ENCODE measurements around the gene GIPC3. TPM values are rescaled to one million over a fixed set of nuclear protein-coding genes. Genes with fewer than 3 reads are reported as not detected.

The GIPC3 gene
- total RNA-seq, 2 donors from 2014 or later, result 0.93 to 1.5 TPM

DNA sequence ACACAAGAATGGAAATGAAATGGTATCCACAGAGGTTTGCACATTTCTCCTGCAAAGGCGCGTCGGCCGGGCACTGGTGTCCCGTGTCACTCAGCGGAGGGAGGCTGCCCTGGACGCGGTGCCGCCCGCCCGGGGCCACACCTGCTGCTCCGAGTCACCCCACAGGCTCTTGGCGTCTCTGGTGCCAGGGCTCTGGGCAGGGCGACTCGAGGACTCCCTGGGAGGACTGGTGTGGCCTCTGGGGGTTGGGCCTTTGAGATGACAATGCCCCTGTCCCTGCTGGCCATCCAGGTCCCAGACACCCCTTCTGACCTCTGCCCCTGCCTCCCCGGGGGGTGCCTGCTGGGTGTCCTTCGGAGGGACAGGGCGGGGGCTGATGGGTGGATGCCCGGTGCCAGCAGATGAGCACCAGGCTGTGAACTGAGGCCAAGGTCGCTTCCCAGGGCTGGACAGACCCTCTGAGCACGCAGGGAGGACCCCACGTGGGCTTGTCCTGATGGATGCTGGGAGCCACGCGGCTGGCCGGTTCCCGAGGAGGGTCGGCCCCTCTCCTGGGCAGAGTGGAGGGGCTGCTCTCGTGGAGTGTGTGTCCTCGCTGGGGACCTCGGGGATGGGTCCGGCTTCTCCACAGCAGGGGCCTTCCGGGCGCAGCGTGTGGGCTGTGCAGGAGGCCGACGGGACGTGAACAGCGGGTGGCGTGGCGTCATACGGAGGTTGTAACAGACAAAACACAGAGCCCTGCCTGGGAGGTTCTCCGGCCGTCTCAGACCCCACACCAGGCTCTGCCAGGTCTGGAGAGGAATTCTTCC is 46.0 kb downstream of the GIPC3 start:
- Histone ChIP-seq H3K9ac (ENCODE audit: extremely low read depth, low read length, poor library complexity, severe bottlenecking) (no peak overlapping the region), H3K27ac (ENCODE audit: low read depth, low read length) (no peak overlapping the region), H3K4me1 (ENCODE audit: control insufficient read depth, insufficient read depth, low read length) (no peaks in the 10 kb centered on the region), H3K27me3 (ENCODE audit: control insufficient read depth, insufficient read depth, low read length, poor library complexity, severe bottlenecking) (no peaks in the 10 kb centered on the region), H3K36me3 (ENCODE audit: control insufficient read depth, insufficient read depth, low read length) (no peaks in the 10 kb centered on the region), H3K4me3 (ENCODE audit: low read length) (no peak overlapping the region), H3K9me3 (ENCODE audit: control insufficient read depth, low read length) (no peaks in the 10 kb centered on the region)
- TF ChIP-seq, protein P1, sequence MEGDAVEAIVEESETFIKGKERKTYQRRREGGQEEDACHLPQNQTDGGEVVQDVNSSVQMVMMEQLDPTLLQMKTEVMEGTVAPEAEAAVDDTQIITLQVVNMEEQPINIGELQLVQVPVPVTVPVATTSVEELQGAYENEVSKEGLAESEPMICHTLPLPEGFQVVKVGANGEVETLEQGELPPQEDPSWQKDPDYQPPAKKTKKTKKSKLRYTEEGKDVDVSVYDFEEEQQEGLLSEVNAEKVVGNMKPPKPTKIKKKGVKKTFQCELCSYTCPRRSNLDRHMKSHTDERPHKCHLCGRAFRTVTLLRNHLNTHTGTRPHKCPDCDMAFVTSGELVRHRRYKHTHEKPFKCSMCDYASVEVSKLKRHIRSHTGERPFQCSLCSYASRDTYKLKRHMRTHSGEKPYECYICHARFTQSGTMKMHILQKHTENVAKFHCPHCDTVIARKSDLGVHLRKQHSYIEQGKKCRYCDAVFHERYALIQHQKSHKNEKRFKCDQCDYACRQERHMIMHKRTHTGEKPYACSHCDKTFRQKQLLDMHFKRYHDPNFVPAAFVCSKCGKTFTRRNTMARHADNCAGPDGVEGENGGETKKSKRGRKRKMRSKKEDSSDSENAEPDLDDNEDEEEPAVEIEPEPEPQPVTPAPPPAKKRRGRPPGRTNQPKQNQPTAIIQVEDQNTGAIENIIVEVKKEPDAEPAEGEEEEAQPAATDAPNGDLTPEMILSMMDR (conservative IDR thresholded peaks at IDR 0.05), result no peak
- Mint-ChIP-seq H3K36me3 (ENCODE audit: low read depth) (peaks cover 13% of the 10 kb centered on the region), H3K4me1 (no peaks in the 10 kb centered on the region), H3K27ac (no peak overlapping the region), H3K27me3 (ENCODE audit: insufficient read depth) (no peaks in the 10 kb centered on the region), H3K4me3 (no peak overlapping the region), H3K9me3 (no peaks in the 10 kb centered on the region)
- 90 to 92% methylated on average over 29 to 43 of the region's 43 CpGs for WGBS, 2 experiments (ENCODE audit: insufficient coverage in 1 of 2, insufficient read length in 1 of 2)
- no peak for DNase-seq

DNA sequence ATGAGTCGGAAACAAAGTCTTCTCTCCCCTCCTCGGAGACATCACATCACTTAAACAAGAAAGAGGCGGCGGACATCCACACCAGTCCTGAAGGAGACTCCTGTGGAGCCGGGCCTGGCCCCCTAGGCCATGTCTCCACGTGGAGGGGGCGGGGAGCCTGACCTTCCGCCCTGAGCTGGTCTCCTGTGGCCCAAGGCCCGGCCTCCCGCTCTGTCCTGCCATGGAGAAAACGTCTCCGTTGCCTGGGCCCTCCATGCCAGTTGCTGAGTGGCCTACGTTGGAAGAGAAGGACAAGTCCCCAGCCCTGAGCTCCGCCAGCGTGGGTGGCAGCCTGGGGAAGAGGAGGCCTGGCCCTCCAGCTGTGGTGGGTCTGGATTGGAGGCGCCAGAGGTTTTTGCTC is 46.8 kb downstream of the GIPC3 start:
- no peak overlapping the region for H3K27ac ChIP-seq (ENCODE audit: low read depth, low read length)
- Mint-ChIP-seq H3K4me1 (no peaks in the 10 kb centered on the region), H3K27me3 (ENCODE audit: insufficient read depth) (no peaks in the 10 kb centered on the region), H3K9me3 (no peaks in the 10 kb centered on the region), H3K4me3 (no peak overlapping the region), H3K36me3 (ENCODE audit: low read depth) (peaks cover 17% of the 10 kb centered on the region), H3K27ac (no peak overlapping the region)
- no peak overlapping the region for H3K4me3 ChIP-seq (ENCODE audit: low read length)
- no peaks in the 10 kb centered on the region for H3K4me1 ChIP-seq (ENCODE audit: control insufficient read depth, insufficient read depth, low read length)
- no peaks in the 10 kb centered on the region for H3K9me3 ChIP-seq (ENCODE audit: control insufficient read depth, low read length)
- no peaks in the 10 kb centered on the region for H3K27me3 ChIP-seq (ENCODE audit: control insufficient read depth, insufficient read depth, low read length, poor library complexity, severe bottlenecking)
- no peak overlapping the region for H3K9ac ChIP-seq (ENCODE audit: extremely low read depth, low read length, poor library complexity, severe bottlenecking)
- WGBS, 2 experiments (ENCODE audit: insufficient coverage in 1 of 2, insufficient read length in 1 of 2), result 93 to 100% methylated on average over 2 to 16 of the region's 16 CpGs
- no peak for DNase-seq
- TF ChIP-seq, protein P1 (conservative IDR thresholded peaks at IDR 0.05), result no peak
- H3K36me3 ChIP-seq (ENCODE audit: control insufficient read depth, insufficient read depth, low read length), result no peaks in the 10 kb centered on the region

DNA sequence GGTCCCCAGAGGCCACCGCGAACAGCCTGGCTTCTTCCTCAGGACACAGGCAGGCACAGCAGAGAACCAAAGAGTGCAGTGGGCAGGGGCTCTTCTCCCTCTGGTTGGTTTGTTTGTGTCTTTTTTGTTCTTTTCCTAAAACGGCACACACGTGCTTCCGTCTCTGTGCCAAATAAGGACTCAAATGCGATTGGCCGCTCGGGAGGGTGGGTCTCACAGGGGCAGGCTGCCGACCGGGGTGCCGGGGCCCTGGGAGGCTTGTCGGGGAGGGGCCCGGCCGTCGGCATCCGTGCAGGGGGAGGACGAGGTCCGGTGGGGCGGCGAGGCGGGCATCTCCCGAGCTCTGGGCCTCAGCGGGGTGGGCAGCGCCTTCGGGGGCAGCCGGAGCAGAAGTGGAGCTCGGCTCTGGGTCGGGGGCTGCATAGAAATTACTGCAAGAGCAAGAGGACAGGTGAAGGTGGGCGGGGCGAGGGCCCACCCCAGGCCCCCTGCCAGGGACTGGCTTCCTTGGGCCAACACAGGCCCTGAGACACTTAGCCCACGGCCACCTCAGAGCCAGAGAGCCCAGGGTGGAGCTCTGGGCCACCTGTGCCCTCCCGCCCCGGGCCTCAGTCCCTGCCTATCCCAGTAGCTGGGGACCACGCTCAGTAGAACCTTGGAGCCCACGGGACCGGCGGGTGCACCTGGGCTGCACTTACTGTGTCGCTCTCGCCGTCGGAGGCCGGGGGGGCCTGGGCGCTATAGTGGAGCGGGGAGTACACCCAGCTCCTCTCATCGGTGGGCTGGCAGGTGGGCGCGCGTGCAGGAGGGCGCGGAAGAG is 47.7 kb downstream of the GIPC3 start:
- Histone ChIP-seq H3K27me3 (ENCODE audit: control insufficient read depth, insufficient read depth, low read length, poor library complexity, severe bottlenecking) (no peaks in the 10 kb centered on the region), H3K9me3 (ENCODE audit: control insufficient read depth, low read length) (no peaks in the 10 kb centered on the region), H3K4me1 (ENCODE audit: control insufficient read depth, insufficient read depth, low read length) (no peaks in the 10 kb centered on the region), H3K9ac (ENCODE audit: extremely low read depth, low read length, poor library complexity, severe bottlenecking) (no peak overlapping the region), H3K27ac (ENCODE audit: low read depth, low read length) (no peak overlapping the region), H3K4me3 (ENCODE audit: low read length) (no peak overlapping the region), H3K36me3 (ENCODE audit: control insufficient read depth, insufficient read depth, low read length) (no peaks in the 10 kb centered on the region)
- Mint-ChIP-seq H3K27ac (peak overlapping the region; percentile 39), H3K4me3 (no peak overlapping the region), H3K9me3 (no peaks in the 10 kb centered on the region), H3K4me1 (no peaks in the 10 kb centered on the region), H3K36me3 (ENCODE audit: low read depth) (peaks cover 17% of the 10 kb centered on the region), H3K27me3 (ENCODE audit: insufficient read depth) (no peaks in the 10 kb centered on the region)
- 90 to 95% methylated on average over 11 to 50 of the region's 50 CpGs for WGBS, 2 experiments (ENCODE audit: insufficient coverage in 1 of 2, insufficient read length in 1 of 2)
- TF ChIP-seq, protein P1 (conservative IDR thresholded peaks at IDR 0.05), result no peak
- no peak for DNase-seq

All from endodermal cell (in vitro differentiated cells).